Cardiac muscle cell (in vitro differentiated cells and primary cell): ENCODE data around the gene CFL2. TPM values are rescaled to one million over a fixed set of nuclear protein-coding genes. Genes with fewer than 3 reads are reported as not detected.

Experiments used
- DNase-seq, 2 donors: peaks; one replicate each; pipeline versions ENCODE4 v3.0.0 to v3.0.0-alpha.2; 2010 to 2017; ENCODE audit warnings: low read depth in 1 of 2, low spot score in 1 of 2
- H3K27ac ChIP-seq: fragments of 200-600 bp; sonication (generic); 2 replicates; pipeline ENCODE4 v1.5.1; 2016
- H3K27me3 ChIP-seq: fragments of 200-600 bp; sonication (generic); 2 replicates; pipeline ENCODE4 v1.6.0; 2016; ENCODE audit warnings: control low read depth
- H3K36me3 ChIP-seq: fragments of 200-600 bp; sonication (generic); 2 replicates; pipeline ENCODE4 v1.5.1; 2016; ENCODE audit warnings: control low read depth
- H3K4me1 ChIP-seq: fragments of 200-600 bp; sonication (generic); 2 replicates; pipeline ENCODE4 v1.8.1; 2017; ENCODE audit warnings: low read depth, mild to moderate bottlenecking, mixed run types
- H3K4me3 ChIP-seq: fragments of 200-600 bp; sonication (generic); 2 replicates; pipeline ENCODE4 v1.5.1; 2016; ENCODE audit warnings: mild to moderate bottlenecking
- H3K9me3 ChIP-seq: fragments of 200-600 bp; sonication (generic); 2 replicates; pipeline ENCODE4 v1.5.1; 2017; ENCODE audit warnings: low read depth, mild to moderate bottlenecking, control low read depth
- CTCF ChIP-seq: IDR thresholded peaks from 2 replicates; pipeline ENCODE4 v1.5.1; 2012; ENCODE audit warnings: low read depth, mild to moderate bottlenecking, low read length
- polyA plus RNA-seq: library from polyadenylated mRNA; unstranded; fragments of >200 nt; fragmentation: Nextera tagmentation; extraction: Ambion mirVana; gene quantifications from 2 replicates; pipeline ENCODE4 v1.2.1, GENCODE V29; 2016
- total RNA-seq: library from RNA; depleted of rRNA; stranded (reverse); fragments of >200 nt; gene quantifications from 2 replicates; pipeline ENCODE4 v1.2.3, GENCODE V29; 2016

The CFL2 gene
- total and polyA plus RNA-seq, 2 experiments from 2014 or later: 73.1 to 143 TPM

GRCh38 chr14:34715127-34715863 is 902 bp upstream of the CFL2 start:
- DNase-seq: no peak
- no peak for TF ChIP-seq CTCF
- H3K4me3 ChIP-seq: peak overlapping the region; percentile 55
- no peaks in the 10 kb centered on the region for H3K9me3 ChIP-seq
- peaks cover 30% of the 10 kb centered on the region for H3K4me1 ChIP-seq
- H3K27ac ChIP-seq: no peak overlapping the region
- H3K27me3 ChIP-seq: no peaks in the 10 kb centered on the region
- peaks cover 9% of the 10 kb centered on the region for H3K36me3 ChIP-seq

GRCh38 chr14:34713681-34714319 is 593 bp downstream of the CFL2 start:
- Histone ChIP-seq H3K4me3 (peak overlapping the region; percentile 55), H3K4me1 (peaks cover 36% of the 10 kb centered on the region), H3K9me3 (no peaks in the 10 kb centered on the region), H3K27ac (peak overlapping the region; percentile 94), H3K27me3 (no peaks in the 10 kb centered on the region), H3K36me3 (peaks cover 9% of the 10 kb centered on the region)
- DNase-seq: peak; percentile 38 to 59
- no peak for TF ChIP-seq CTCF

- Histone ChIP-seq H3K27ac (peak overlapping the region; percentile 94), H3K4me1 (peaks cover 36% of the 10 kb centered on the region), H3K9me3 (no peaks in the 10 kb centered on the region), H3K36me3 (peaks cover 9% of the 10 kb centered on the region), H3K27me3 (no peaks in the 10 kb centered on the region), H3K4me3 (peak overlapping the region; percentile 55)
- no peak for TF ChIP-seq CTCF
- DNase-seq: no peak
Measured at GRCh38 chr14:34713122-34713680, 1.2 kb downstream of the CFL2 start.

GRCh38 chr14:34711796-34712712 is 2.3 kb downstream of the CFL2 start:
- no peaks in the 10 kb centered on the region for H3K27me3 ChIP-seq
- DNase-seq: no peak
- TF ChIP-seq CTCF: no peak
- peak overlapping the region; percentile 77 for H3K27ac ChIP-seq
- peaks cover 36% of the 10 kb centered on the region for H3K4me1 ChIP-seq
- no peak overlapping the region for H3K4me3 ChIP-seq
- H3K9me3 ChIP-seq: no peaks in the 10 kb centered on the region
- peaks cover 9% of the 10 kb centered on the region for H3K36me3 ChIP-seq

GRCh38 chr14:34711169-34711568 is 3.2 kb downstream of the CFL2 start:
- no peak for TF ChIP-seq CTCF
- Histone ChIP-seq H3K4me3 (no peak overlapping the region), H3K4me1 (peaks cover 36% of the 10 kb centered on the region), H3K9me3 (no peaks in the 10 kb centered on the region), H3K27me3 (no peaks in the 10 kb centered on the region), H3K36me3 (peaks cover 9% of the 10 kb centered on the region), H3K27ac (peak overlapping the region; percentile 77)
- DNase-seq: peak; percentile 53 to 78
